ENCODE data around the gene EPB41L1.

DNA sequence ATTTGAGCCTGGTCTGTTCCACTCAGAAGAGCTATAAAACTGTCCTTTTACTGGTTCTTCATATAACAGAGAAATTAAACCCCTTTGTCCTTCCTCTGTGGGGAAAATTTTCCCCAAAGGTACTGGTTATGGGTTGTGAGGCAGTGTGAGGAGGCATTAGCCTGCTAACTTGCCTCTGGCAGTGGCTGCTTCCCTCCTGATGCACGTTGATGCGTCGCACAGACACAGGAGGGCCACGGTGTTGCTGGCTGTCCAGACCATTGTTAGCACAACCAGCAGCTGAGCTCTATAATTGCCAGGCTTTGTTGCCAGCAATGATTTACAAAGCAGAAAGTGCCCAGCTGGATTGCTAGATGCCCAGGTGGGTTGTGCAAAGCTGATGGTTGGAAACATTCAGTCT, 91.9 kb downstream of the EPB41L1 start:
- TF ChIP-seq, protein P1, sequence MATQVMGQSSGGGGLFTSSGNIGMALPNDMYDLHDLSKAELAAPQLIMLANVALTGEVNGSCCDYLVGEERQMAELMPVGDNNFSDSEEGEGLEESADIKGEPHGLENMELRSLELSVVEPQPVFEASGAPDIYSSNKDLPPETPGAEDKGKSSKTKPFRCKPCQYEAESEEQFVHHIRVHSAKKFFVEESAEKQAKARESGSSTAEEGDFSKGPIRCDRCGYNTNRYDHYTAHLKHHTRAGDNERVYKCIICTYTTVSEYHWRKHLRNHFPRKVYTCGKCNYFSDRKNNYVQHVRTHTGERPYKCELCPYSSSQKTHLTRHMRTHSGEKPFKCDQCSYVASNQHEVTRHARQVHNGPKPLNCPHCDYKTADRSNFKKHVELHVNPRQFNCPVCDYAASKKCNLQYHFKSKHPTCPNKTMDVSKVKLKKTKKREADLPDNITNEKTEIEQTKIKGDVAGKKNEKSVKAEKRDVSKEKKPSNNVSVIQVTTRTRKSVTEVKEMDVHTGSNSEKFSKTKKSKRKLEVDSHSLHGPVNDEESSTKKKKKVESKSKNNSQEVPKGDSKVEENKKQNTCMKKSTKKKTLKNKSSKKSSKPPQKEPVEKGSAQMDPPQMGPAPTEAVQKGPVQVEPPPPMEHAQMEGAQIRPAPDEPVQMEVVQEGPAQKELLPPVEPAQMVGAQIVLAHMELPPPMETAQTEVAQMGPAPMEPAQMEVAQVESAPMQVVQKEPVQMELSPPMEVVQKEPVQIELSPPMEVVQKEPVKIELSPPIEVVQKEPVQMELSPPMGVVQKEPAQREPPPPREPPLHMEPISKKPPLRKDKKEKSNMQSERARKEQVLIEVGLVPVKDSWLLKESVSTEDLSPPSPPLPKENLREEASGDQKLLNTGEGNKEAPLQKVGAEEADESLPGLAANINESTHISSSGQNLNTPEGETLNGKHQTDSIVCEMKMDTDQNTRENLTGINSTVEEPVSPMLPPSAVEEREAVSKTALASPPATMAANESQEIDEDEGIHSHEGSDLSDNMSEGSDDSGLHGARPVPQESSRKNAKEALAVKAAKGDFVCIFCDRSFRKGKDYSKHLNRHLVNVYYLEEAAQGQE (IDR thresholded peaks at IDR 0.05; ENCODE audit: borderline replicate concordance), result no peak
- TF ChIP-seq, protein P2, sequence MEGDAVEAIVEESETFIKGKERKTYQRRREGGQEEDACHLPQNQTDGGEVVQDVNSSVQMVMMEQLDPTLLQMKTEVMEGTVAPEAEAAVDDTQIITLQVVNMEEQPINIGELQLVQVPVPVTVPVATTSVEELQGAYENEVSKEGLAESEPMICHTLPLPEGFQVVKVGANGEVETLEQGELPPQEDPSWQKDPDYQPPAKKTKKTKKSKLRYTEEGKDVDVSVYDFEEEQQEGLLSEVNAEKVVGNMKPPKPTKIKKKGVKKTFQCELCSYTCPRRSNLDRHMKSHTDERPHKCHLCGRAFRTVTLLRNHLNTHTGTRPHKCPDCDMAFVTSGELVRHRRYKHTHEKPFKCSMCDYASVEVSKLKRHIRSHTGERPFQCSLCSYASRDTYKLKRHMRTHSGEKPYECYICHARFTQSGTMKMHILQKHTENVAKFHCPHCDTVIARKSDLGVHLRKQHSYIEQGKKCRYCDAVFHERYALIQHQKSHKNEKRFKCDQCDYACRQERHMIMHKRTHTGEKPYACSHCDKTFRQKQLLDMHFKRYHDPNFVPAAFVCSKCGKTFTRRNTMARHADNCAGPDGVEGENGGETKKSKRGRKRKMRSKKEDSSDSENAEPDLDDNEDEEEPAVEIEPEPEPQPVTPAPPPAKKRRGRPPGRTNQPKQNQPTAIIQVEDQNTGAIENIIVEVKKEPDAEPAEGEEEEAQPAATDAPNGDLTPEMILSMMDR (IDR thresholded peaks at IDR 0.05; ENCODE audit: poor library complexity, severe bottlenecking), result no peak
